ENCODE results near the gene AEBP1. TPM values are rescaled to one million over a fixed set of nuclear protein-coding genes. Genes with fewer than 3 reads are reported as not detected.

The AEBP1 gene
- total RNA-seq, 1 experiment from 2014 or later: 49.3 TPM

DNA sequence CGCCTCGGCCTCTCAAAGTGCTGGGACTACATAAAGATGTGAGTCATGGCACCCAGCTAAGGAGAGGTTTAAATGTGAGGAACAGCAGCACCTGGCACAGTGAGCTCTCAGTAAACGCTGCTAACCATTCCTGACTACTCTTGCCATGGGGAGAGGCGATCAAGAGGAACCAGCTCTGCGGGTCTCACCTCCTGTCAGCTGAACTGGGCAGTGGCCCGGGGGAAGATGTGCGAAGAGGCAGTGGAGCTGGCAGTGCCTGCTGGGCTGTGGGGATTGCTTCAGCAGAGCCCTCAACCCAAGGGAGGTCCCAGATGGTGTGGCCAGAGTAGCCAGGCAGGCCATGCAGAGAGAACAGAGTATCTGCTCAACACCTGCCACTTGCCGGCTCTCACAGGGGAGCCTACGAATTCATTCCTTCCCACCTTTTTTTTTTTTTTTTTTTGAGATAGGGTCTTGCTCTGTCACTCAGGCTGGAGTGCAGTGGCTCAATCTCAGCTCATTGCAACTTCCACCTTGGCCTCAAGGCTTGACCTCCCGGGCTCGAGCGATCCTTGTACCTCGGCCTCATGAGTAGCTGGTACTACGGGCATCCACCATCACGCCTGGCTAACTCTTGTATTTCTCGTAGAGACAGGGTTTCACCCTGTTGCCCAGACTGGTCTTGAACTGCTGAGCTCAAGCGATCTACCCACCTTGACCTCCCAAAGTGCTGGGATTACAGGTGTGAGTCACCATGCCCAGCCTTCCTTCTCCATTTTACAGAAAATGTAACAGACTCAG is 28.7 kb upstream of the AEBP1 start:
- Histone ChIP-seq H3K27ac (ENCODE audit: insufficient read length, low read depth, low read length) (no peak overlapping the region), H3K4me1 (ENCODE audit: insufficient read depth, low read length) (no peaks in the 10 kb centered on the region), H2BK120ac (ENCODE audit: low read depth, low read length, poor library complexity, severe bottlenecking) (no peak overlapping the region), H3K79me2 (ENCODE audit: insufficient read depth, low read length) (no peaks in the 10 kb centered on the region), H2AK5ac (ENCODE audit: insufficient read length, low read length) (no peak overlapping the region), H2BK20ac (ENCODE audit: low read depth, low read length, poor library complexity, severe bottlenecking) (no peak overlapping the region), H3K79me1 (ENCODE audit: insufficient read depth, low read depth, low read length, poor library complexity, severe bottlenecking) (no peaks in the 10 kb centered on the region), H3K14ac (ENCODE audit: insufficient read depth, low read length) (no peak overlapping the region), H4K8ac (replicated peaks; ENCODE audit: insufficient read length, low read depth, low read length) (no peak overlapping the region), H3K9me3 (ENCODE audit: control insufficient read depth, low read depth, low read length) (no peaks in the 10 kb centered on the region), H4K20me1 (ENCODE audit: control insufficient read depth, insufficient read depth, insufficient read length) (no peaks in the 10 kb centered on the region), H2BK5ac (ENCODE audit: insufficient read length, low read length) (no peak overlapping the region), H3K4ac (ENCODE audit: low read depth, low read length) (no peak overlapping the region), H4K91ac (ENCODE audit: insufficient read length, low read depth, low read length) (no peak overlapping the region), H3K18ac (ENCODE audit: insufficient read length, low read depth, low read length) (no peak overlapping the region), H2AFZ (ENCODE audit: low read length) (no peak overlapping the region), H3T11ph (ENCODE audit: low read length) (no peak overlapping the region), H4K5ac (ENCODE audit: insufficient read length, low read depth, low read length) (no peak overlapping the region), H3K23me2 (ENCODE audit: insufficient read length, low read depth, low read length, poor library complexity, severe bottlenecking) (no peaks in the 10 kb centered on the region), H2BK15ac (ENCODE audit: low read depth, low read length) (no peak overlapping the region), H3K4me2 (ENCODE audit: insufficient read depth, insufficient read length, low read length) (no peak overlapping the region), H2BK12ac (ENCODE audit: insufficient read length, low read depth, low read length) (no peak overlapping the region), H3K23ac (ENCODE audit: insufficient read length, low read depth, low read length) (no peak overlapping the region), H3K56ac (ENCODE audit: insufficient read length, low read depth, low read length) (no peak overlapping the region), H3K9ac (ENCODE audit: extremely low read depth, insufficient read length, low read length) (no peak overlapping the region), H3K27me3 (ENCODE audit: insufficient read depth, low read length) (no peaks in the 10 kb centered on the region)
- TF ChIP-seq, protein P1, sequence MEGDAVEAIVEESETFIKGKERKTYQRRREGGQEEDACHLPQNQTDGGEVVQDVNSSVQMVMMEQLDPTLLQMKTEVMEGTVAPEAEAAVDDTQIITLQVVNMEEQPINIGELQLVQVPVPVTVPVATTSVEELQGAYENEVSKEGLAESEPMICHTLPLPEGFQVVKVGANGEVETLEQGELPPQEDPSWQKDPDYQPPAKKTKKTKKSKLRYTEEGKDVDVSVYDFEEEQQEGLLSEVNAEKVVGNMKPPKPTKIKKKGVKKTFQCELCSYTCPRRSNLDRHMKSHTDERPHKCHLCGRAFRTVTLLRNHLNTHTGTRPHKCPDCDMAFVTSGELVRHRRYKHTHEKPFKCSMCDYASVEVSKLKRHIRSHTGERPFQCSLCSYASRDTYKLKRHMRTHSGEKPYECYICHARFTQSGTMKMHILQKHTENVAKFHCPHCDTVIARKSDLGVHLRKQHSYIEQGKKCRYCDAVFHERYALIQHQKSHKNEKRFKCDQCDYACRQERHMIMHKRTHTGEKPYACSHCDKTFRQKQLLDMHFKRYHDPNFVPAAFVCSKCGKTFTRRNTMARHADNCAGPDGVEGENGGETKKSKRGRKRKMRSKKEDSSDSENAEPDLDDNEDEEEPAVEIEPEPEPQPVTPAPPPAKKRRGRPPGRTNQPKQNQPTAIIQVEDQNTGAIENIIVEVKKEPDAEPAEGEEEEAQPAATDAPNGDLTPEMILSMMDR (conservative IDR thresholded peaks at IDR 0.05): no peak
- H3K4me3 Mint-ChIP-seq: no peak overlapping the region
- peaks cover under 1% of the 10 kb centered on the region for H3K27me3 Mint-ChIP-seq (ENCODE audit: low read depth)
- no peaks in the 10 kb centered on the region for H3K4me1 Mint-ChIP-seq
- H3K27ac Mint-ChIP-seq: peak overlapping the region in 1 of 3 experiments; percentile 35; a peak in 1 of 7 replicates
- DNase-seq: no peak
- H3K36me3 Mint-ChIP-seq (ENCODE audit: insufficient read depth in 1 of 3, low read depth in 3 of 3): peaks cover 15 to 58% (median 51%) of the 10 kb centered on the region in 3 experiments
- no CpG with 5 or more reads among the region's 17 CpGs for WGBS (ENCODE audit: extremely low coverage, insufficient read length, low lambda C conversion rate)
- no peaks in the 10 kb centered on the region; a peak in 1 of 5 replicates for H3K9me3 Mint-ChIP-seq
